CD4-positive, alpha-beta T cell (primary cell): Measurements from ENCODE around the gene SACS. TPM values are rescaled to one million over a fixed set of nuclear protein-coding genes. Genes with fewer than 3 reads are reported as not detected.

ENCODE experiments used
- ATAC-seq: fragments of 200-7000 bp; cut with Tn5 transposase; one replicate; pipeline ENCODE4 v1.10.0; 2022; ENCODE audit warnings: mild to moderate bottlenecking; ENCODE audit not compliant: poor library complexity
- CTCF ChIA-PET: fragments of 350-600 bp; sonication (Branson Sonifier 250); formaldehyde crosslinking; loops from one replicate; lab custom pipeline; 2021; ENCODE audit warnings: antibody characterized with exemption, inconsistent platforms; lab: Charles Lee
- POLR2A ChIA-PET: fragments of 350-600 bp; sonication (Branson Sonifier 250); formaldehyde crosslinking; loops from one replicate; lab custom pipeline; 2021; ENCODE audit warnings: antibody characterized with exemption, inconsistent platforms; lab: Charles Lee
- DNase-seq, 14 experiments: peaks; one replicate each; pipeline ENCODE4 v3.0.0-alpha.2; 2013 to 2020; ENCODE audit warnings: mixed read lengths in 2 of 14
- H3K27ac ChIP-seq, 2 donors: one replicate each; pipeline versions ENCODE4 v1.5.1 to v1.7.0; 2013; ENCODE audit warnings: low read length in 2 of 2, low read depth in 1 of 2, mild to moderate bottlenecking in 1 of 2
- H3K27me3 ChIP-seq, 2 experiments: 1 replicate in 1 of 2; 2 replicates in 1 of 2; pipeline versions ENCODE4 v1.6.1 to v1.7.0; 2013; ENCODE audit warnings: low read length in 2 of 2, control low read depth in 1 of 2, mild to moderate bottlenecking in 1 of 2, moderate library complexity in 1 of 2; ENCODE audit not compliant: insufficient read depth in 2 of 2, control insufficient read depth in 1 of 2
- H3K36me3 ChIP-seq: one replicate; pipeline ENCODE4 v1.6.1; 2013; ENCODE audit warnings: low read length, control low read depth; ENCODE audit not compliant: insufficient read depth
- H3K4me1 ChIP-seq: one replicate; pipeline ENCODE4 v1.6.1; 2013; ENCODE audit warnings: low read length, control low read depth; ENCODE audit not compliant: insufficient read depth
- H3K4me3 ChIP-seq: one replicate; pipeline ENCODE4 v1.5.1; 2013; ENCODE audit warnings: mild to moderate bottlenecking, low read length, moderate library complexity
- H3K9me3 ChIP-seq, 2 experiments: 1 replicate in 1 of 2; 2 replicates in 1 of 2; pipeline versions ENCODE4 v1.6.1 to v1.7.0; 2013; ENCODE audit warnings: low read length in 2 of 2, mild to moderate bottlenecking in 2 of 2, control low read depth in 1 of 2, moderate library complexity in 1 of 2; ENCODE audit not compliant: control insufficient read depth in 1 of 2, insufficient read depth in 1 of 2
- H3K27ac Mint-ChIP-seq: one replicate; pipeline ENCODE4 v1.8.0; 2020; ENCODE audit warnings: mixed read lengths
- H3K27me3 Mint-ChIP-seq: one replicate; pipeline ENCODE4 v1.8.0; 2021; ENCODE audit warnings: mixed read lengths
- H3K36me3 Mint-ChIP-seq: one replicate; pipeline ENCODE4 v1.8.0; 2021; ENCODE audit warnings: low read depth, mixed read lengths
- H3K4me1 Mint-ChIP-seq: one replicate; pipeline ENCODE4 v1.8.0; 2021; ENCODE audit warnings: low read depth, mixed read lengths
- H3K4me3 Mint-ChIP-seq: one replicate; pipeline ENCODE4 v1.8.0; 2020; ENCODE audit warnings: mild to moderate bottlenecking, mixed read lengths
- H3K9me3 Mint-ChIP-seq: one replicate; pipeline ENCODE4 v1.8.0; 2020; ENCODE audit warnings: mixed read lengths
- intact Hi-C, 2 experiments: fragments of 100-400 bp; cut with DNase I in 1 of 2; cut with micrococcal nuclease in 1 of 2; formaldehyde crosslinking; loops; one replicate each; pipeline versions ENCODE4 v1.15.1 to v1.9.0; 2023 to 2025; cut with DNase I, micrococcal nuclease
- total RNA-seq, 174 experiments: library from RNA in 2 of 174; stranded (reverse) in 2 of 174; gene quantifications; one replicate each; pipeline ENCODE4 v1.2.3 and lab custom pipeline; 2021 to 2026
- TF ChIP-seq, protein P1 (sequence below): fragments of 200-600 bp; IDR thresholded peaks from one replicate; pipeline ENCODE4 v1.8.0; 2022; ENCODE audit warnings: antibody characterized with exemption, mild to moderate bottlenecking

Gene SACS
- total RNA-seq, 2 experiments from 2014 or later = 8.7 to 11.6 TPM

DNA sequence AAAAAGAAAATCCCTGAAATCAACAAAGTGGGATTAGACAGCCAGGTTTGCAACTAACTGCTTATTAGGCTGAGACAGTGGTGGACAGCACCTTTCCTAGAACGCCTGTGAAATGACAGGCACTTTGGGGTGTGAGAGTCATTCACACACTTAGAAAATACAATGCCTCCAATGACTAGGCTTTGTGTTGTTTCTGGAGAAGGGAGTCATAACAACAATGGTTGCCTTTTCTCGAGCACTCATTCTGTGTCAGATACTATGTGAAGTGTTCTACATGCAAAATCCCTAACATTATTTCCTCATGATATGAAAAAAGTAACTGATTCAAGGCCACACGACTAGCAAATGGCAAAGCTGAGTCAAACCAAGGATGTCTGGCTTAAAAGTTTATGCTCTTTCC lies 41.2 kb downstream of the SACS start:
- TF ChIP-seq, protein P1, sequence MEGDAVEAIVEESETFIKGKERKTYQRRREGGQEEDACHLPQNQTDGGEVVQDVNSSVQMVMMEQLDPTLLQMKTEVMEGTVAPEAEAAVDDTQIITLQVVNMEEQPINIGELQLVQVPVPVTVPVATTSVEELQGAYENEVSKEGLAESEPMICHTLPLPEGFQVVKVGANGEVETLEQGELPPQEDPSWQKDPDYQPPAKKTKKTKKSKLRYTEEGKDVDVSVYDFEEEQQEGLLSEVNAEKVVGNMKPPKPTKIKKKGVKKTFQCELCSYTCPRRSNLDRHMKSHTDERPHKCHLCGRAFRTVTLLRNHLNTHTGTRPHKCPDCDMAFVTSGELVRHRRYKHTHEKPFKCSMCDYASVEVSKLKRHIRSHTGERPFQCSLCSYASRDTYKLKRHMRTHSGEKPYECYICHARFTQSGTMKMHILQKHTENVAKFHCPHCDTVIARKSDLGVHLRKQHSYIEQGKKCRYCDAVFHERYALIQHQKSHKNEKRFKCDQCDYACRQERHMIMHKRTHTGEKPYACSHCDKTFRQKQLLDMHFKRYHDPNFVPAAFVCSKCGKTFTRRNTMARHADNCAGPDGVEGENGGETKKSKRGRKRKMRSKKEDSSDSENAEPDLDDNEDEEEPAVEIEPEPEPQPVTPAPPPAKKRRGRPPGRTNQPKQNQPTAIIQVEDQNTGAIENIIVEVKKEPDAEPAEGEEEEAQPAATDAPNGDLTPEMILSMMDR = no peak
- H3K4me3 ChIP-seq = no peak overlapping the region
- no peak for ATAC-seq
- POLR2A ChIA-PET = no interaction called here
- DNase-seq = no peak
- no peaks in the 10 kb centered on the region for H3K27me3 Mint-ChIP-seq
- no peak overlapping the region for H3K4me3 Mint-ChIP-seq
- intact Hi-C loops = no loop called here
- no peaks in the 10 kb centered on the region for H3K36me3 ChIP-seq
- CTCF ChIA-PET = no interaction called here
- no peak overlapping the region for H3K27ac ChIP-seq
- H3K9me3 ChIP-seq = no peaks in the 10 kb centered on the region
- H3K9me3 Mint-ChIP-seq = no peaks in the 10 kb centered on the region
- H3K4me1 ChIP-seq = no peaks in the 10 kb centered on the region
- no peaks in the 10 kb centered on the region for H3K36me3 Mint-ChIP-seq
- H3K4me1 Mint-ChIP-seq = no peaks in the 10 kb centered on the region
- H3K27ac Mint-ChIP-seq = no peak overlapping the region
- no peaks in the 10 kb centered on the region for H3K27me3 ChIP-seq

DNA sequence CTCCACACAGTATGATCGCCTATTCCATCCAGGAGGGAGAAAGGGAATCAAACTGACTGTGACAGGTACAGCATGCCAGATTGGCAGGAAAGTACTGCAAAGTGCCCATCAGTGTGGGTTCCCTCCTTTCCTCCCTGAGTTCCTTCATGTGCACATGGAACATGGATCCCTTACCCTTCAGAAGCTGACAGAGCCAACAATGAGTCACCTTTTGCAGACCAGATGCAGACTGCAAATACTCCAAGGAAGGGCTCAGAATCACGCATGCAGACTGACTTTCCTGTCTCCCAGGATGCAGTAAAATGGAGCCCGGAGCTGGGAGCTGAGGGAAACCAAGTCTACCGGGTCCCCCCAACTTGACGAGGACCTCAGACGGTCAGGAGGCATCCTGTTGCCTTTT lies 41.8 kb downstream of the SACS start:
- DNase-seq (no peak), ATAC-seq (no peak)
- CTCF ChIA-PET = no interaction called here
- no peaks in the 10 kb centered on the region for H3K4me1 Mint-ChIP-seq
- H3K9me3 Mint-ChIP-seq = no peaks in the 10 kb centered on the region
- H3K27ac ChIP-seq = no peak overlapping the region
- H3K27ac Mint-ChIP-seq = no peak overlapping the region
- H3K36me3 ChIP-seq = no peaks in the 10 kb centered on the region
- intact Hi-C loops = no loop called here
- POLR2A ChIA-PET = no interaction called here
- no peak overlapping the region for H3K4me3 ChIP-seq
- H3K27me3 Mint-ChIP-seq = no peaks in the 10 kb centered on the region
- no peaks in the 10 kb centered on the region for H3K36me3 Mint-ChIP-seq
- H3K4me3 Mint-ChIP-seq = no peak overlapping the region
- H3K4me1 ChIP-seq = no peaks in the 10 kb centered on the region
- H3K9me3 ChIP-seq = no peaks in the 10 kb centered on the region
- TF ChIP-seq, protein P1 = no peak
- H3K27me3 ChIP-seq = no peaks in the 10 kb centered on the region

DNA sequence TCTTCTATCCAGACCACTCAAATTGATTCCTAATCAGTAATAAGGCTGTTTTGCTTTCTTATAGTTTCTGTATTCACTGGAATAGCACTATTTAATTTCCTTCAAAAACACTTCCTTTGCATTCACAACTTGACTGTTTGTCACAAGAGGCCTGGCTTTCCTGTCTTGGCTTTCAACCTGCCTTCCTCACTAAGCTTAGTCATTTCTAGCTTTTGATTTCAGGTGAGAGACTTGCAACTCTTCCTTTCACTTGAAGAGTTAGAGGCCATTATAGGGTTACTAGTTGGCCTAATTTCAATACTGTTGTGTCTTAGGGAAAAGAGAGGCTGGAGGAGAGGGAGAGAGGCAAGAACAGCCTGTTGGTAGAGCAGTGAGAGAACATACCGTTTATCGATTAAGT lies 47.0 kb downstream of the SACS start:
- Histone ChIP-seq H3K4me1 (no peaks in the 10 kb centered on the region), H3K4me3 (no peak overlapping the region), H3K27me3 (no peaks in the 10 kb centered on the region), H3K9me3 (no peaks in the 10 kb centered on the region), H3K36me3 (no peaks in the 10 kb centered on the region), H3K27ac (no peak overlapping the region)
- no peak for ATAC-seq
- POLR2A ChIA-PET = no interaction called here
- CTCF ChIA-PET = no interaction called here
- intact Hi-C loops = no loop called here
- no peaks in the 10 kb centered on the region for H3K36me3 Mint-ChIP-seq
- H3K4me1 Mint-ChIP-seq = no peaks in the 10 kb centered on the region
- no peak overlapping the region for H3K4me3 Mint-ChIP-seq
- H3K9me3 Mint-ChIP-seq = no peaks in the 10 kb centered on the region
- TF ChIP-seq, protein P1 = no peak
- DNase-seq = no peak
- no peak overlapping the region for H3K27ac Mint-ChIP-seq
- H3K27me3 Mint-ChIP-seq = no peaks in the 10 kb centered on the region
